NAMALWA (cell line): ENCODE measurements around the gene UGT1A1.

Experiments used
- DNase-seq: peaks from one replicate; pipeline ENCODE4 v3.0.0-alpha.2; 2015; ENCODE audit warnings: low spot score

The UGT1A1 gene

DNA sequence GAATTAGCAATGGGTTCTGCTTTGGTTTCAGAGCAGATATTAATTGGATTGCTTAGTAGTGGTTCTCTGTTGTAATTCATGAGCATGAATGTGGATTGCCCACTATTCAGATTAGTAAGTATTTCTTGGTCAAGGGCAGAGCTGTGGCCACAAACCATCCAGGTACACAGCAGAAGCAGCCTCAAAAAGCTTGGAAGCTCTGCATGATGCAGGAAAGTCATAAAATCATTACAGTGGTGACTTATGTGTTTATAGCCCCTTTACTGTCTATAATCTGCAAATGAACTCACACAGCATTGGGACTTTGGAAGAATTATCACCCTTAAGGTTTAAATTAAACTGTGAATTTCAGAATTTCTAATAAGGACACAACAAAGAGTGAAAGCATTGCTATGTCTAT is 1.9 kb upstream of the UGT1A1 start:
- DNase-seq: no peak

DNA sequence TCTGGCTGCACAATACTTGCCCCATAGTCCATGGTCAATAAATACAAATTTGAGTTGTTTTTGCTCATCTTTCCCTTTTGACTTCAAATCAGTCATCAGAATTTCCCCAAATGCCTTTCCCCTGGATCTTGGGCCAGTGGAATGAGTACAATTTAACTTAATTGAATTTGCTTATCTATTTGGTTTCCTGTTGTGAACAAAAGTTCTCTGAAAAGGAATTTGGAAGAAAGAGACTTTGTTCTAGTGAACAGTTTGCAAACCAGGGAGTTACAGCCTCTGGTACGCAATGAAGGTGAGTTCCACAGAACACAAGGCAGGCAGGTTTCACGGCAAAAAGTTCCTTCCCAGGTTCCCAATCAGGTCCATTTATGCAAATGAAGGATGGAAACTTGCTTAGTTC is 1.2 kb upstream of the UGT1A1 start:
- no peak for DNase-seq

DNA sequence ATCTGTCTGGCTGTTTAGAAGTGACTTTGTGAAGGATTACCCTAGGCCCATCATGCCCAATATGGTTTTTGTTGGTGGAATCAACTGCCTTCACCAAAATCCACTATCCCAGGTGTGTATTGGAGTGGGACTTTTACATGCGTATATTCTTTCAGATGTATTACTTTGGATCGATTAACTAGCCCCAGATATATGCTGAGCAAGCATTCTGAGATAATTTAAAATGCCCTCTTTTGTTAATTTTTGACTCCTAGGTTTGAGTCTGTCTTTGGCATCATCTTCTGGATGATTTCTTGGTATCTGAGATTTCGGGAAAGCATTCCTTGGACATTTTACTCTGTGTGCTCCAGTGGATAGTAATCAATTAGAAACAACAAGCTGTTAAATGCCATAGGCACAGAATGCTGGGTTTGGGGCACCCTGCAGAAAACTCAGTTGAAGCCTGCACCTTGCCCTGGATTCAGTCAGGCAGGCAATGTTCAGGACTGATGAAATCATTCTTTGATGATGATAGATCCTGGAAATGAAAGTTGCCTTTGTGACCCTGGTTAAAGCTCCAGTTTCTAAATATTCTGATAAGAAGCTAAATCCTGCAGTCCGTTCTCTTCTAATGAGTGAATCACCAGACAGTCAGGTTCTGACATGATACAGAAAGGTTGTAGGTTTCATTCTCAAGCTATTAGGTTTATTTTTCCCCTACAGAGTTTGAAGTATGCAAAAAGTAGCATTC is 1.1 kb downstream of the UGT1A1 start:
- no peak for DNase-seq

DNA sequence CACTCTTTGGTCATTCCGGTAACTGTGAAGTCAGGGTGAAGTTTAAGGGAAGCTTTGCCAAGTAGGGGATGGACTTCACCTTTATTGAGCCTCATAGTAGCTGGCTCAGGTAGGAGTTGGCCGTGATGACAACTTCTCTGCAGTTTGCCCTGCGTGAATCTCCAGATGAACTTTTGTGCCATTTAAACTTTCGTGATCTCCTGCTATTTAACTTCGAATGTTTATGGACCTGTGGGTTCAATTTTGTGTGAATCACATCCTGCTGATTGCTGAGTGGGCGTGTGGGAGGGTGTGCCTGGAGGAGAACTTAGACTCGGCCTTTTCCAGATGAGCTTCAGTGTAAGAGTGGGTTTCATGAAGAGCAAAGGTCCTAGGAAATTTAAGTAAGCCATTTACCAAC is 4.2 kb downstream of the UGT1A1 start:
- no peak for DNase-seq

DNA sequence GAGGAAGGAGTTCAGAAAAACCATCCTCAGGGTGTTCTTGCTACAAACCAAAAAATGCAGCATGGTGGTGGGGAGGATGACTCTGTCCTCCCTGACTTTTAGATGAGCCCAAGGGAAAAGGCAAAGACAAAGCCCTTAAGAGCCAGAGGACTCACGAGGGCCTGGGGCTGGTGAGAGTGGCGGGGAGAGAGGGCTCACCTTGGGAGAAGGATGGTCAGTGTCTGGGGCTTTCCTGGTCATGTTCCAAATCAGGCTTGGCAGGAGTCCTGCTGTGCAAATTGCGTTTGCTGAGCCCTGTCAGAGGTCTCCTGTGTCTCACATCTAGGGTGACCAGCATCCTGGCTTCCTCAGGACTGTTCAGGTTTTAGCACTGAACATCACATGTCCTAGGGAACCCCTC is 4.7 kb downstream of the UGT1A1 start:
- no peak for DNase-seq

DNA sequence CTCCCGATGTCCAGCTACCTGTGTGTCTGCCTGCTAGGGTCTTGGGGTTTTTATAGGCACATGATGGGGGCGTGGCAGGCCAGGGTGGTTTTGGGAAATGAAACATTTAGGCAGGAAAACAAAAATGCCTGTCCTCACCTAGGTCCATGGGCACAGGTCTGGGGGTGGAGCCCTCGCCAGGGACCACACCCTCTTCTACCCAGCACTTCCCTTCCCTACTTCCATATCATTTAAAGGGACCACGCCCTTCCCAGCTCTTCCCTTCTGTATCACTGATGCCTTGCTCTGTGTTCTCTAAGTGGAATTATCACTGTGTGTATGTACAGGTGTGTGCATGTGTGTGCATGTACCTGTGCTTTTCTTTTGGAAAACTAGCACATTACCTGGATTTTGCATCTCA is 6.3 kb downstream of the UGT1A1 start:
- no peak for DNase-seq

DNA sequence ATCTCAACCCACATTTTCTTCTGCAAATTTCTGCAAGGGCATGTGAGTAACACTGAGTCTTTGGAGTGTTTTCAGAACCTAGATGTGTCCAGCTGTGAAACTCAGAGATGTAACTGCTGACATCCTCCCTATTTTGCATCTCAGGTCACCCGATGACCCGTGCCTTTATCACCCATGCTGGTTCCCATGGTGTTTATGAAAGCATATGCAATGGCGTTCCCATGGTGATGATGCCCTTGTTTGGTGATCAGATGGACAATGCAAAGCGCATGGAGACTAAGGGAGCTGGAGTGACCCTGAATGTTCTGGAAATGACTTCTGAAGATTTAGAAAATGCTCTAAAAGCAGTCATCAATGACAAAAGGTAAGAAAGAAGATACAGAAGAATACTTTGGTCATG is 8.0 kb downstream of the UGT1A1 start:
- no peak for DNase-seq

DNA sequence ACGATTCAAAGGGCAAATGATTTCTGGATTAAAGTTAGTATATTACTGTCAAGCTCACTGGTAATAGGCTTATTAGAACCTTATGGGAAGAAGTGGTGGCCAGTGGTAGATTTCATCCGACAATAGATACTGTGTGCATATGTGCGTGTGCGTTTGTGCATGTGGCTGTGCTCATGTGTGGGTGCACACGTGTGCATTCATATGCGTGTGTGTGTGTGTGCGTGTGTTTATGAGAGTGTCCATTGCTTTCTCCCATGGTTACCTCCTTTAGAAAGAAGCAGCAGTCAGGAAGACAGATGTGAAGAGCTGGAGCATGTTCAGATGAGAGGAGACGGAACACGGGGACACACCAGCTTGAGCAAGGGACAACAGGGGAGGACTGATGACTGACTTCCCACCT is 9.2 kb downstream of the UGT1A1 start:
- DNase-seq: no peak

DNA sequence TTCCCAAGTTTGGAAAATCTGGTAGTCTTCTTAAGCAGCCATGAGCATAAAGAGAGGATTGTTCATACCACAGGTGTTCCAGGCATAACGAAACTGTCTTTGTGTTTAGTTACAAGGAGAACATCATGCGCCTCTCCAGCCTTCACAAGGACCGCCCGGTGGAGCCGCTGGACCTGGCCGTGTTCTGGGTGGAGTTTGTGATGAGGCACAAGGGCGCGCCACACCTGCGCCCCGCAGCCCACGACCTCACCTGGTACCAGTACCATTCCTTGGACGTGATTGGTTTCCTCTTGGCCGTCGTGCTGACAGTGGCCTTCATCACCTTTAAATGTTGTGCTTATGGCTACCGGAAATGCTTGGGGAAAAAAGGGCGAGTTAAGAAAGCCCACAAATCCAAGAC is 12.1 kb downstream of the UGT1A1 start:
- no peak for DNase-seq

DNA sequence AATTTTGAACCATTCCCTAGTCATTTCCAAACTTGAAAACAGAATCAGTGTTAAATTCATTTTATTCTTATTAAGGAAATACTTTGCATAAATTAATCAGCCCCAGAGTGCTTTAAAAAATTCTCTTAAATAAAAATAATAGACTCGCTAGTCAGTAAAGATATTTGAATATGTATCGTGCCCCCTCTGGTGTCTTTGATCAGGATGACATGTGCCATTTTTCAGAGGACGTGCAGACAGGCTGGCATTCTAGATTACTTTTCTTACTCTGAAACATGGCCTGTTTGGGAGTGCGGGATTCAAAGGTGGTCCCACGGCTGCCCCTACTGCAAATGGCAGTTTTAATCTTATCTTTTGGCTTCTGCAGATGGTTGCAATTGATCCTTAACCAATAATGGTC is 12.5 kb downstream of the UGT1A1 start:
- DNase-seq: peak; percentile 27

DNA sequence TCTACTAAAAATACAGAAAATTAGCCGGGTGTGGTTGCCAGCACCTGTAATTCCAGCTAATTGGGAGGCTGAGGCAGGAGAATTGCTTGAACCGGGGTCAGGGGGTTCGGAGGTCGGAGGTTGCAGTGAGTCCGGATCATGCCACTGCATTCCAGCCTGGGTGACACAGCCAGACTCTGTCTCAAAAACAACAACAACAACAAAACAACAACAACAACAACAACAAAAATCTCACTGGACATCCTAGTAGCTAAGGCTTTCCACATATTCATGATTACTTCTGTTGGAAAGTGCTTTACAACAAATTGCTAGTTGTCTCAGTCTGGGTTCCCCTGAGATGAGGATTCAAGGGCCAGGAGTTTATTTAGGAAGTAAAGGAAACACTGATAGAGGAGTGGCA is 13.8 kb downstream of the UGT1A1 start:
- no peak for DNase-seq

DNA sequence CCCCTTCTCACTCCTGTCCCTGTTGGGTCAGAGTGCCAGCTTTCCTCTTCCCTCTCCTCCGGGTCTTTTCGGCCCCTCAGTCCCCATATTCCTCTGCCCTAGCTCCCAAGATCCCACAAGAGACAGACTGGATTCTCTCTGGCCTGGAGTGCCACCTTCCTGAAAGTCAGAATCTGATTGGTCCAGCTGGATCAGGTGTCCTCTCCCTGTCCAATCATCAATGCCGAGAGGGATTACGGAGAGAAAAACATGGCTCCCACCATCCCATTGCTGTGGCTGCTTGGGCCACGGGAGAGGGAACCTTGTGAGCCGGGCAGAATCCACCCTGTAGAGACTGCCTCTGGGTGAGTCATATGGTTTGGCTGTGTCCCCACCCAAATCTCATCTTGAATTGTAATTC is 15.3 kb downstream of the UGT1A1 start:
- DNase-seq: no peak

DNA sequence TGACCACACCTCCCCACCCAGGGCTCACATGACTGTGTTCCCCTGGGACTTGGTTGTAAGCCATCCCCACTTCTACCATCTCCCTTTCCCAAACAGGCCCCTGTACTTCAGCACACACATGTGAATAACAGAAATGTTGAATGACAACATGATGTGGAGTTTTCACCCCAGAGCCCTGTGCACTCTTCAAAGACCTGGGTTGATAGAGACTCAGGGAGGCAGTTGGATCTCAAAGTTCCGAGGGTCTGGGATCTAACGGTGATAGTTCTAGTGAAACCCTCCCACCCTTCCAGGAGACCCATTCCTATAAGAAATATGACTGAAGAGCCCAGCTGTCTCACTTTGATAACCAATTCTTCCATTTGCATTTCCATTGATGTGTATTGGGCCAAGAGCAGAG is 18.0 kb downstream of the UGT1A1 start, which contains the start of gene MROH2A:
MROH2A (plus strand) TSS at position 301 of the 400 bp plus-strand sequence. CDS start 1,029 bp downstream, outside the sequence.
- DNase-seq: no peak

DNA sequence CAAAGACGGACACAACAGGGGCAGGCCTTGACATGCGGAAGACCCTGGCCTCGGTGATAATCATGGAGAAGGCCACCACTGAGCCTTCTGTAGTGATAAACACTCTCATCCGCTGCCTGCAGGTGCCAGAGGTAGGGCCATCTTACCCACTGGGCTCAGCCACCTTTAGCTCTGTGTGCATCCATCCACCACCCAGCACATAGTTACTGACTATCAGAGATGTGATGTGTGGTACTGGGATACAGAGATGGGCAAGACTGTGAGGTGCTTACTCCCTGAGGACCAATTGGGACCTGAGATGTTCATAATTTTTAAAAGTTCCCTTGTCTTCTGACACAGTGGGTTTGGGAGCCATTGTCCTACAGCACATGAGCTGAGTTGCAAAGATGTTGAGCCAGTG is 19.7 kb downstream of the UGT1A1 start:
- no peak for DNase-seq

DNA sequence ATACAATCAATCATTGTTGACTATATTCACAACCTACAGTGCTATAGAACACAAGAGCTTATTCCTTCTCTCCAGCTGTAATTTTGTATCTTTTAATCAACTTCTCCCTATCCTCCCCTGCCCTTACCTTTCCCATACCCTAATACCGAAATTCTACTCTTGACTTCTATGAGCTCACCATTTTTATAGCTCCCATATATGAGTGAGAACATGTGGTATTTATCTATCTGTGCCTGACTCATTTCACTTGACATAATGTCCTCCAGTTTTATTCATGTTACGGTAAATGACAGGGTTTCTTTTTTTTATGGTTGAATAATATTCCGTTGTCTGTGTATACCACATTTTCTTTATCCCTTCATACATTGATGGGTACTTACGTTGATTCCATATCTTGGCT is 20.7 kb downstream of the UGT1A1 start:
- no peak for DNase-seq

DNA sequence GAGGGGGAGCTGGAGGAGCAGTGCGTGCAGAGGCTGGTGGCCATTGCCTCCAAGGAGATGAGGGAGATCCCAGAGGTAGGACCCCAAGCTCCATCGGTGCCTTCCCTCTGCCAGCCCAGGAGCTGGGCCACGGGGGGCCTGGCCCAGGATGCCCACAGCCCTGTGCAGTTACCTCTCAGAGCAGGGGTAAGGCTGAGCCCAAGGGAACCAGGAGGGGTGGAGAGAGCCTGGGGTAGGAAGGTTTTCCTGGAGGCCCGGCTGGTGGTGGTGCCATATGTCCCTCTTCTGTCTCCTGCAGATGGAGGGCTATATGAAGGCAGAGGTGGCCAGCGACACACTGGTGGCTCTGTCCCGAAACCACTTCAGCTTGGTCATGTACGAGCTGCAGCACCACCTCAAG is 29.5 kb downstream of the UGT1A1 start:
- DNase-seq: no peak

DNA sequence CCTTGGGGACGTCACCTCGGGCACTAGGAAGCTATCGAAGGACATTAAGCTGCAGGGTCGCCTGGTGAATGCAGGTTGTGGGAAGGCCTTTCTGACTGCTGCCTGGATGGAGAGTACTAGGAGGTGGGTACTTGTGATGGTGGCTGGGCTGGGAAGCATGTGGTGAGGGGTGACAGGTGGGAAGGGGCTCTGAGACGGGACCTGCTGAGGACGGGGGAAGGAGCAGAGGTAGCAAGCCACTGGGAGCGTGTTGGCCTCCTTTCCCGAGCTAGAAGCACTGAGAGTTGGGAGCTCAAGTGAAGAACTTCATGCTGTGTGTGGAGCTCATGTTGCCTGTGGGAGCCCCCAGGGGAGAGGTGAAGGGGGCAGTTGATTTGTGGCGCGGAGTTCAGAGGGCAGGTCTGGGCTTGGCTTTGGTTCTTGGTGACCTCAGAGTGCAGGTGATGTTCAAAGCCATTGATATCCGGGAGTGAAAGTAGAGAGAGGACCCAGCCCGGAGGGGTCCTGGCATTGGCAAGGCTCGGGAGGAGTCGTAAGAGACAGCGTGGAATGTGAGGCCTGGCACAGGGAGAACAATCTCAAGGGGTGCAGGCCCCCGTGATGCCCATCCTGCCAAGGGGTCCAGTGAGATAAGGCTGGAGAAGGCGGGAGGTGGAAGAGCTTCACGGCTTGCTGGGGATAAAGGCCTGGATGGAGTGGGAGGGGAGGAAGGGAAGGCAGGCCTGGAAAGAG is 31.2 kb downstream of the UGT1A1 start:
- no peak for DNase-seq

DNA sequence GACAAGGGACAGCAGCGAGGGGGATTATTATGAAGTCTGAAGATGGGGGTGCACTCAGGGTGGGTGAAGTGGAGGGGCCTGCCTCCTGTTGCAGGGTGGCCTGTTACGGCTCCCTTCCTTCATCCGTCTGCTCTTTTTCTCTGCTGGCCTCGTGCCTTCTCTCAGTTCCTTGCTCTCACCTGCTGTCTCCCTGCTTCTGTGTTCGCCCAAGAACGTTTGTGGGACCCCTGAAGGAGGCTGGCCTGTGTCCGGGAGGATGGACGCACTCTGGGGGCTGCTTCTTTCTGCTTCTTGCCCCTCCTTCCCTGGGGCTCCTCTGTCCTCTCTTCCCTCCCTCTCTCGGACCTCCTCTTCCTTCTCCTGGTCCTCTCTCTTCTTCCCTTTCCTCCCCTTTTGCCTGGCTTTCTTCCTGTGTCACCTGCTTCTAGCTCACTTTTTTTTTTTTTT is 31.8 kb downstream of the UGT1A1 start:
- DNase-seq: no peak

DNA sequence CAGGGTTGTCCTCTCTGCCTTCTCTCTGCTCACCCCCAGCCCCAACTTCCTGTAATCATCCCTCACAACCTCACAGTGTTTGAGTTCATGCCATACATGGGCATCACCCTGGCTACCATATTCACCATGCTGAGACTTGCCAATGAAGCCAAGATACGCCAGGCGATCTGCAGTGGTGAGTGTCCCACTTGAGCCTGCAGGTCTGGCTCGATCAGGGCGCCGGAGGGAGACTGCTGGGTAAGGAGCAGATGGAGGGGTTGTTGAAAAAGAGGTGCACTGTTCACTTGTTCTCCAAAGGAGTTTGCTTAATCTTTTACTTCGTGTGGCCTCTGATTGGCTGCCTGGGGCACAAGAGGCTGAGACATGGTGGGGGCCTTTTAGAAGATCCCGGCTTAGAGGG is 32.6 kb downstream of the UGT1A1 start:
- no peak for DNase-seq

DNA sequence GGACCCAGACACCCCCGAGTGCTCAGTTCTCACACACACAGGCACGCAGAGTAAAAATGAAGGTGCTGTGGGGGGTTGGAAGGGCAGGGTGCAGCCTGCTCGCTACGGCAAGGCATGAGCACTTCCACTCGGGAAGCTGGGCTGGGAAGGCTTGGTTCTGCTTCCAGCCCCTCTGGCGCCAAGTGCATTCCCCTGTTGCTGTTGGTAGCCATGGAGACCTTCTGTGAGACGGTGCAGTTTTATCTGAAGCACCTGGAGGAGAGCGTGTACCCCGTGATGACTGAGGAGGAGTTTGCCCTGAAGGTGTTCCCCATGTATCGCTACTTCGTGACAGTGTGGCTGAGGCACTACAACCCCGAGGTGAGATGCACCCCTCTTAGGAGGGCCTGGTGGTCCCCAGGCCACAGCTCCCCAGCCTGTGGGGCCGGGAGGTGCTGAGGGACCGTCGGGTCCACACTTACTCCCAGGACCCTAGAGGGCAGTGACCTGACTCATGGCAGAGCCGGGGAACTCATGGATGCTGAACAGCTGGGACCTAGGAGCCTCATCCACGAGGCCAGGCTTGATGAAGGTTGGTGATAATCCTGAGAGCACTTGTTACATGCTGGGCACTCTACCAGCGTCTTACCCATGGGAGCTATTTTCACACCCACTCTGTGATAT is 33.5 kb downstream of the UGT1A1 start:
- DNase-seq: no peak

DNA sequence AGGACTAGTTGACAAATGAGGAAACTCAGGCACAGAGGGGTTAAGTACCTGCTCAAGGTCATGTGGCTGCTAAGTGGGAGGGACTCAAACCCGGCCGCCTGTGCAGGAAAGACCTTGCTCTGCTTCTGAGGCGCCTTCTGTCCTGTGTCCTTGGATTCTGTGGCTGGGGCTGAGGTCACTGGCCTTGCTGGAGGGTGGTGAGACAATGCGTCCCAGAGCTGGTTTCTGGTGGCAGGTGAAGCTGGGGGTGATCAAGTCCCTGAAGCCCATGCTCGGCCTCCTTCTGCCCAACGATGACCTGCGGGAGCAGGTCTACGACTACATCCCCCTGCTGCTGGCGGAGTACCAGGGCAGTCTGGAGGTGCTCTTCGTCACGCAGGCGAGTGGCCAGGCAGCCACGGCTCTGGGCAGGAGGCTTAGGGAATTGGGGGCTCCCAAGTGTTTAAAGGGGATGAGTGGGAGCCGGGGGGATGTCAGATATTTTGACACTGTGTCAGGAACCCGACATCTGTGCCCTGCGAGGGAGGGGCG is 34.1 kb downstream of the UGT1A1 start:
- DNase-seq: no peak

DNA sequence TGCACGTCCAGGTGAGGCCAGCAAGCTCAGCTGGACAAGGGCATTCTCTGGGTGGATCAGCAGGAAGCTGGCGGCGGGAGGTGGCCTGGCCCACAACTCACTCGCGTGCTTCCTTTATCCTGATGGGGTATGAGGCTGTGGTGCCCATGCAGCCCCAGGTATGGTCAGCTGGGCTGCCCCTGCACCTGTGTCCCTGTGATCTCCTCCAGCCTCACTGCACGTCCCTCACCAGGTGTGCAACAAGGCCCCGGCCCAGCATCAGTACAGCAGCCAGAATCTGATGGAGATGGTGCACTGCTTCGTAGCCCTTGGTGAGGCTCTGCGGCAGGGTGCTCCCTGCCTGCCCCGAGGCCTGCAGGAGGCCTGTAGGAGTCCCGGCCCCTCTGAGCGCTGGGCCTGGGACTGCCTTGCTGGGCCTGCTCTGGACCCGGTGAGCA is 35.7 kb downstream of the UGT1A1 start:
- no peak for DNase-seq

DNA sequence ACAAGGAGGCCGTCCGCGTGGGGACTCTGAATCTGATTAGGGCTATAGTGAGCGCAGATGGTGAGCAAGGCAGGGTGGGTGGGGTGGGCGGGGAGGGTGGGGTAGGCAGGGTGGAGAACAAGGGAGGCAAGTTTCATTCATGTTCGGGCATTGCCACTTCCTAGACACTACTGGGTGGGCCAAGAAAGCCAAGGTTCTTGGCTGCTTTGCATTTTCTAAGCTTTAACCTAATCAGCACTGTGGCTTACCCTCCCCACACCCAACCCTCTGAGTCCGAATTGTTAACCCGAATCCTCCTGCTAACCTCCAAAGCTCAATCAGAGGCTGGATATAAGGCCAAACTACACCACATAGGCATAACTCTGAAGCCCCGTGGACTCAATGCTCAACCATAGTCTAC is 36.2 kb downstream of the UGT1A1 start:
- DNase-seq: no peak
